ENCODE measurements around the gene PSMB7.

PSMB7 gene

DNA sequence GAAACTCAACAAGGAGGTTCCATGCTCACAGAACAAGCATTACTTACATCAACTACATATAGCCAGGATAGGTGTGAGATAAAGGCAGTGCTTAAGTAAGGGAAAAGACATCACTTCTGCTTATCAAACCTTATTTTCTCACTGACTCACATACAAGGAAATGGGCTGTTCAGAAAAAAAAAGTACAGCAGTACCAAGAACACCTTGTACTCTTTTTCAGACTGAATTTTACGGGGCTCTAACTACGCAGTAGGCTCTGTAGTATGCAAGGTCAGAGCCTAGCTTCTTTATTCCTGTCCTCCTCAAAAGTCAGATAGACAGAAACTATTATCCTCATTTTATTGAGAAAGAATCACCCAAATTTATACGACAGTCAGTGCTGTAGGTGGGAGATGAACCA, 5.8 kb downstream of the PSMB7 start:
- Mint-ChIP-seq H3K9me3 (no peaks in the 10 kb centered on the region), H3K36me3 (ENCODE audit: low read depth) (peaks cover 68% of the 10 kb centered on the region), H3K4me1 (peaks cover 44% of the 10 kb centered on the region), H3K27ac (no peak overlapping the region), H3K27me3 (no peaks in the 10 kb centered on the region), H3K4me3 (no peak overlapping the region)
- DNase-seq (no peak), ATAC-seq (no peak)

DNA sequence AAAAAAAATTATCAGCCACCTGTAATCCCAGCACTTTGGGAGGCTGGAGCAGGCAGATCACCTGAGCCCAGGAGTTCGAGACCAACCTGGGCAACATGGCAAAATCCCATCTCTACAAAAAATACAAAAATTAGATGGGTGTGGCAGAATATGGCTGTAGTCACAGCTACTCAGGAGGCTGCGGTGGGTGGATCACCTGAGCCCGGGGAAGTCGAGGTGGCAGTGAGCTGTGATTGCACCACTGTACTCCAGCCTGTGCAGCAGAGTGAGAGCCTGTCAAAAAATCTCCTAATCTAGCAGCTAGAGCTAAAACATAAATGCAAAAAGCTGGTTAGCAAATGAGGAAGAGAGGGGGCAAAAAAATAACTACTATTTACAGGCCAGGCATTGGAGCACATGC, 12.0 kb downstream of the PSMB7 start:
- peaks cover 45% of the 10 kb centered on the region for H3K36me3 Mint-ChIP-seq (ENCODE audit: low read depth)
- H3K4me1 Mint-ChIP-seq: peaks cover 5% of the 10 kb centered on the region
- no peak overlapping the region for H3K27ac Mint-ChIP-seq
- no peaks in the 10 kb centered on the region for H3K9me3 Mint-ChIP-seq
- ATAC-seq: no peak
- H3K4me3 Mint-ChIP-seq: no peak overlapping the region
- no peaks in the 10 kb centered on the region for H3K27me3 Mint-ChIP-seq
- DNase-seq: no peak

DNA sequence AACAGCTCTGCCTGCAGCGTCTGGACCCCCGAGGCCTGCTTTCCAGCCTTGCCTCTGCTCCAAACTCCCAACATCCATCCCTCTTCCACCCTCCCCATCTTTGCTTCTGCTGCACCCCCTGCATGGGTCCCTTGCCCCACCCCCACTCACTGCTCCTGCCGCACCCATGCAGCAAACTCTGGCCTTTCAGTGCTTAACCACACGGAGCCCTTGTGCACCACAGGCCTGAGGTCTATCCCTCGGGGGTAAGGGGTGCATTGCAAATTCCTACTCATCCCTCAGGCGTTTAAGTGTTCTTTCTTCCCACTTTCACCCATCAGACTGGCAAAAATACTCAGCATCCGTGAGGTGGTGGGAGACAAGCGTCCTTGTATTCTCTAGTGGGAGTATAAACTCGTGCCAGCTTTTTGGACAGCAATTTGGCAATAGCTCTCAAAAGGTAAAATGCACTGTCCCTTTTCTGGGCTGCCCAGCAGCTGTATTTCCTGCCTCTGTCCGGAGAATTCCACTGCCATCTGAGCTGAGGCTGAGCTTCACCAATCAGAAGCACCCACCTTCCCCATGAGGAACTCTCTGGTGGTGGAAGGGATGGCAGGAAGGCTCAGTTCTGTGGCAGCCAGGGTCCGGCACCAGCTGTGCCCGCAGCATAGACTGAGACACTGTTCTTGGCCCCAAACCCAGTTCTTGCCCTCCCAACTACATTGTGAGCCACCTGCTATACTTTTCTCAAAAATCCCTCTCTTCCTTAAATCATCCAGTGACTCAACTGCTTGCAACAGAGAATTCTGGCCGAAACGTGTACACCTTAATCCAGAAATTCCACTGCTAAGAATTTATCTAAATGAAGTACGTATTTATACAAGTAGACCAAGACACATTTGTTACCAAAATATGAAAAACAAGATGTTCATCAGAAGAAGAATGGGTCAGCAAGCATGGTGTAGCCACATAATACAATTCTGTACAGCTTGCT, 15.0 kb downstream of the PSMB7 start:
- no peaks in the 10 kb centered on the region for H3K9me3 Mint-ChIP-seq
- DNase-seq (no peak), ATAC-seq (no peak)
- peaks cover 36% of the 10 kb centered on the region for H3K36me3 Mint-ChIP-seq (ENCODE audit: low read depth)
- H3K27ac Mint-ChIP-seq: no peak overlapping the region
- H3K4me1 Mint-ChIP-seq: peaks cover 6% of the 10 kb centered on the region
- H3K4me3 Mint-ChIP-seq: no peak overlapping the region
- no peaks in the 10 kb centered on the region for H3K27me3 Mint-ChIP-seq

DNA sequence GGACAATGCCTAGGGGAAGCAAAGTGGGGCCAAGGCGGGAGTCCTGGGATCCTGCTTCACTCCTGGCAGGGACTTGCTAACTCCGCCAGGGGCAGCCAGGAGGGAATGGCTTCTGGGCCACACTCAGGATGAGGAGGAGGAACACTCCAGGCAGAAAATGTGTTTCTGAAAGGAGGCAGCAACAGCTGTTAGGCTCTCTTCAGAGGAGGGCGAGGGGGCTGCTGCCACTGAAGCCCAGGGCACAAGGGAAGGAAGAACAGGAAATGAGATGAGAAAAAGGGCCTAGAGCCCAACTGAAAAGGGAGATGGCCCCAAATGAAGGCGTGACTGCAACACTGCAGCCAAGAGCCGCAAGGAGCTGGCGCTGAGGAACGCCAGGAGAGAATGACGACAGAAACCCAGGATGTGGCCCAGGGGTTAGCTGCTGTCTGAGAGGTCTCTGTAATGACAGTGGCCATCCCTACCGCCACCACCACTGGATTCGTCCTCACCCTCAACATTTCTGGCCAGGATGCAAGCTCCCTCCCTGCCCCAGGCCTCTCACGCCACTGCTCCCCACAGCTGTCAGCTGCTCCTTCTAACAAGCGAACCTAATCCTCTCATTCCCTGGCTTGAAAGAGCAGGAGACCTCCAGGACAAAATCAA, 15.8 kb downstream of the PSMB7 start:
- DNase-seq (no peak), ATAC-seq (no peak)
- H3K9me3 Mint-ChIP-seq: no peaks in the 10 kb centered on the region
- H3K27me3 Mint-ChIP-seq: no peaks in the 10 kb centered on the region
- peaks cover 35% of the 10 kb centered on the region for H3K36me3 Mint-ChIP-seq (ENCODE audit: low read depth)
- no peak overlapping the region for H3K4me3 Mint-ChIP-seq
- peaks cover 13% of the 10 kb centered on the region for H3K4me1 Mint-ChIP-seq
- H3K27ac Mint-ChIP-seq: no peak overlapping the region

DNA sequence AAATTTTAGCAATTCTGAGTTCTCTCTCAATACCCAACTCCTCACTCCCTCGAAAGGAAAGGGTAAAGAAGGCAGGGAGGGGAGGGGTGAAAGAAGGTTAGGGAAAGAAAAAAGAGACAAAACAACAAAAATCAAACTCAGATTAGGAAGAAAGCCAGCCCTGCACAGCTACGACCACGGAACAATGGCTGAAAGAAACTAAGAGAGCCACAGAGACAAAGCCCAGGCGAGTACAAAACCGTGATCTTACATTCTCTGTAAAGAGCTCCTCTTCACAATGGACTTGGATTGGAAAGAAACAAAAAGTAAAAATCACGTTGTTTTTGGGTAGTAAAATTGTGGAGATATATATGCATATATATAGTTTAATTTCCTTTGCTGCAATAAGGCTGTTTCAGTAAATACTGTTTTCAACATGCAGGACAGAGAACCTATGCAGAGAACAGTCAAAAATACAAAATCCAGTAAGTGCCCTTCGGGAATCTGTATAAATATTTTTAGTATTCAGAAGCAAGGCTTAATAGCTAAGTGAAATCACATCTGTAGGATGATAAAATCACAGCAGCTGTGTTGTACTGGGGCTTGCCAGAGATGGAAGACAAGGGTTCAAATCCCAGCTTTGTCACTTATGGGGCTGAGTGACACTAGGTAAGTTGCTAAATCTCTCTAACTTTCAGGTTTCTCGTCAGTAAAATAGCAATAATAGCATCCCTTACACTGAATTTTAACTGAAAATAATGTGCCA, 16.9 kb downstream of the PSMB7 start:
- Mint-ChIP-seq H3K9me3 (no peaks in the 10 kb centered on the region), H3K27ac (no peak overlapping the region), H3K36me3 (ENCODE audit: low read depth) (peaks cover 28% of the 10 kb centered on the region), H3K4me1 (peaks cover 24% of the 10 kb centered on the region), H3K27me3 (no peaks in the 10 kb centered on the region), H3K4me3 (no peak overlapping the region)
- ATAC-seq (no peak), DNase-seq (no peak)

DNA sequence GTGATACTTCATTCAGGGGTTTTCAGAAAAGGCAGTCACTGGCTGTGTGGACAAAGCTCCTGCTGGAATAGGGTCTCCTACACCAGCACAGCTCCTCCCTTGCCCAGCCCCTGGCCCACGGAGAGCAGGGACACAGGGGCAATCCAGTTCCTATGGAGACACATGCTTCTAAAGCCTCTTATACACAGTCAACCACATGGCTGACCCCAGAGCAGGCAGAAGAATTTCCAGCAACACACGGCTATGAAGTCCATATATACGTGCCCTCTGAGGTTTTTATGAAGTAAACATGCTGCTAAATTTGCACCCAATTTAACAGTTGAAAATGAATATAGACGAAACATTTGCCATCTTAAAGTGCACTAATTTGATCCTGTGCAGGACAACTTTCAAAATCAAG, 19.4 kb downstream of the PSMB7 start:
- peaks cover 18% of the 10 kb centered on the region for H3K36me3 Mint-ChIP-seq (ENCODE audit: low read depth)
- H3K9me3 Mint-ChIP-seq: no peaks in the 10 kb centered on the region

DNA sequence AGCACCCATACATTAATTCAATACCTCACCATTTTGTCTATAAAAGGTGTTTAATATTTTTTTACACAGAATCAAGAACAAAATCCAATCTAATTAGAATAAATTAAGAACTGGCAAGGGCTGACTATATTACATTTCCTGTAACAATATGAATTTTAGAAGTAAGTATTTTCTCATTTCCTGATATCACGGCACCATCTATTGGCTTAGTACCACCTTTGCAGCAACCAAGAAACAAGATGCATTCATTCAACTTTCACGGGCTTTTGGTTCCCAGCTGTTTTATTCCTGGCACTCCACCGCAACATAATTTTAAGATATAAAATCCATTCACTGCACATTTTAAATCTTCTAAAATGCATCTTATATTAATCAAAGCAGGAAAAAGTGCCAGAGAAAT, 20.6 kb downstream of the PSMB7 start:
- peaks cover 46% of the 10 kb centered on the region for H3K4me1 Mint-ChIP-seq
- peaks cover 18% of the 10 kb centered on the region for H3K36me3 Mint-ChIP-seq (ENCODE audit: low read depth)
- H3K9me3 Mint-ChIP-seq: no peaks in the 10 kb centered on the region
- H3K27ac Mint-ChIP-seq: peak overlapping the region; percentile 40
- no peak overlapping the region for H3K4me3 Mint-ChIP-seq
- no peaks in the 10 kb centered on the region for H3K27me3 Mint-ChIP-seq
- ATAC-seq (no peak), DNase-seq (no peak)

More for the DNA sequence above, 19.4 kb downstream of the PSMB7 start:
- Mint-ChIP-seq H3K27ac (no peak overlapping the region), H3K27me3 (no peaks in the 10 kb centered on the region), H3K4me3 (no peak overlapping the region), H3K4me1 (peaks cover 40% of the 10 kb centered on the region)
- ATAC-seq (no peak), DNase-seq (no peak)

DNA sequence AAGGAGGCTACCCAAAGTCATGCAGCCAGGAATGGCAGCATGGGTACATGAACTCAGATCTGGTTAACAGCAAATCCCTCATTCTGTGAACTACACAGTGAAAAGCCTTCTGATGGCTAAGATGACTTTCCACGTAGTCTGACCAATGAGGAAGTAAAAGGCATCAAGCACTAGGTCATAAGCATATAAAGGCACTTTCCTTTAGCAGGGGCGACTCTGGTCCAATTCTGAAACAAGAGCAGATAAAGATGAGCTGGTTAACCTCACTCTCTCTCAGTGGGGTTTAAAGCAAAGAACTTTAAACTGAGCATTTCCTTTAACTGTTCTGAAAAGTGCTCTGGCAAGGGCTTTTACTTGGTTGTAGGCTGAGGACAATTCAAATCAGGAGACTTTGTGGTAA, 21.1 kb downstream of the PSMB7 start:
- Mint-ChIP-seq H3K4me1 (peaks cover 51% of the 10 kb centered on the region), H3K9me3 (no peaks in the 10 kb centered on the region), H3K4me3 (no peak overlapping the region), H3K36me3 (ENCODE audit: low read depth) (peaks cover 18% of the 10 kb centered on the region), H3K27ac (peak overlapping the region; percentile 40), H3K27me3 (no peaks in the 10 kb centered on the region)
- ATAC-seq (peak; percentile 62), DNase-seq (no peak)

DNA sequence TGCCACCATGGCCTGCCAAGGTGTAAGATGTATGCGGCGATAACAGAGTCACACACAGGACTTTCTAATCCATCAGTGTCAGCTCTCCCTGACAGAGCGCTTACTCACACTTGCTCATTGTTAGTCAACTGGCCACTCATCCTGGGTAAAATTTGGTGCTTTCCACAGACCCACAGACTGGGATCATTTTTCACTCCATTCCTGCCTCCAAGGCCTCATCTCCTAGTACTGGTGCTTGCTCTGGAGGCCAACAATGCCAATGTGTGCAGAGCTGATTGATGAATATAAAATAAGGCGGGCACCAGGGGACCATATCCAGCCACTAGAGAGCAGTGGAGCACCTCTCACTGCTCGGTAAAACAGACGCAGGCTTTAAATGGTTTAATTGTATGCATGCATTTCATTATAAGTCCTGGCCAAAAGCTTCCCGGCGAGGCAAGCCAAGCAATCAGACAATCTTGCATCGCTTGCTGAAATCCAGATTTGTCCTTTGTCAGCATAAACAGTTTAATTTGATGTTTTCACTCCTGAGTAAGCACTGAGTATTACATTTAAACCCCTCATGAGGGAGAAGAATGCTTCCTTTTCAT, 22.3 kb downstream of the PSMB7 start:
- H3K36me3 Mint-ChIP-seq (ENCODE audit: low read depth): peaks cover 18% of the 10 kb centered on the region
- no peak overlapping the region for H3K4me3 Mint-ChIP-seq
- H3K27ac Mint-ChIP-seq: peak overlapping the region; percentile 10
- peak; percentile 62 for ATAC-seq
- peaks cover 58% of the 10 kb centered on the region for H3K4me1 Mint-ChIP-seq
- no peak for DNase-seq
- no peaks in the 10 kb centered on the region for H3K27me3 Mint-ChIP-seq
- no peaks in the 10 kb centered on the region for H3K9me3 Mint-ChIP-seq

DNA sequence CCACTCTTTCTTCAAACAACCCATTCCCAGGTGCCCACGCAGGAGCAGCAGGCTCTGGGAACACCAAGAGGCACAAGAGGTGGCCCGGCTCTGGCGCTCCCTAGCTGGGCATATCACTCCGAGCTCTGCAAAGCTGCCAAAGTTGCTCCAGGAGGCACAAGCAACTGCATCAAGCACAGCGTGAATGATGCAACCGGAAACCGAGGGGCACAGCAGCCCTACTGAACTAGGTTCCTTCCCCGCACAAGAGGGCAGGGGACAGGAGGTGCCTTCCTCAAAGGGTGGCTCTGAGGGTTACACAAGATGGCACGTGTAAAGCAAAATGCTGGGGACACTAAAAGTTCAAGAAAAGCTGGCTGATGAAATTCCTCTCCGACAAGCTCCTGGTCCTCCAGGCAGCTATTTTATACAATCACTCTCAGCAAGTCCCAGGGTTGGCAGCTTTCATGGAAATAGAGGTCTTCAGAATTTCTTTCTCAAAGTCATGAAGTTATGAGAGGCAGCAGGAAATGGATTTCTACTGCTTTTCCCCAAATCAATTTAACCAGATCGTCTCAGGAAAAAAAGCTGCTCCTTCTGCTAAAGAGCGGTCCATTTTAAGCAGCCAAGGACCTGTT, 22.9 kb downstream of the PSMB7 start:
- Mint-ChIP-seq H3K27me3 (no peaks in the 10 kb centered on the region), H3K4me3 (no peak overlapping the region), H3K9me3 (no peaks in the 10 kb centered on the region), H3K36me3 (ENCODE audit: low read depth) (peaks cover 18% of the 10 kb centered on the region), H3K27ac (peak overlapping the region; percentile 10), H3K4me1 (peaks cover 60% of the 10 kb centered on the region)
- DNase-seq (no peak), ATAC-seq (no peak)

DNA sequence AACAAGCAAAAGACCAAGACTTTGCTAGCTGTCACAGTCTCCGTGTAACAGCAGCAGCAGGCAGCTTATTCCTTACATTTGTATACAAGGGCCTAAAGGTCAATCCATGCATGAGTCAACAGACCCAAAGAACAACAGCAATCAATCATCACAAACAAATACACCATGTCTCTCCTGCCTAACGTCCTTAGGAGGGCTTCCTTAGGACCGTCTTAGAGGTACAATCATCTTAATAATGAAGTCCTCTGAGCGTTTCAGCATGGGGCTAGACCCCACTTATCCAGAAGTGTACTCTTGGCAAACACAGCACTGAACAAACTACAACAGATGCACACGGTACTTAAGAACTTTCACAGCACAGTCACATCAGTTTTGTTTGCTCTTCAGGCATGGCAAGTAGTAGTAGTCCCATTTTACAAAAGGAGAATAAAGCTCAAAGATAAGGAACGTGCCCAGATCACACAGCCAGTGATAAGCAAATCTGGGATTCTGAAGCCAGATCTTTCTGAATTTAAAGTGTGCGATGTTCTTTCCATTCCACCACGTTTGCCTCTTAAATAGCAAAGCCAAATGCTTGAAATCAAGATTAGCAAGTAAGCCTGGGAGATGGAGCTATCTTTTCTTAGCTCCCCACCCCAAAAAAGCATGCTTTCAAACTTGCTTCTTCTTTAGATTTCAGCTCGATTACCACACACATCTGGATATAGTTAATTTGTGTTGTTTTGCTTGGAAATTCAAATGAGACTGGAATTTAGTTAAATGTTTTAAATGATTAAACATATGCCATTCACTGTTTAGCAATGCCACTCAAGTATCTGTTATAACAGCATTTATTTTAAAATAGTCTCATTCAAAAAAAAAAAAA, 24.2 kb downstream of the PSMB7 start:
- ATAC-seq: no peak
- no peak overlapping the region for H3K4me3 Mint-ChIP-seq
- no peaks in the 10 kb centered on the region for H3K27me3 Mint-ChIP-seq
- peaks cover 60% of the 10 kb centered on the region for H3K4me1 Mint-ChIP-seq
- no peaks in the 10 kb centered on the region for H3K9me3 Mint-ChIP-seq
- no peak for DNase-seq
- H3K36me3 Mint-ChIP-seq (ENCODE audit: low read depth): peaks cover 14% of the 10 kb centered on the region
- H3K27ac Mint-ChIP-seq: no peak overlapping the region

DNA sequence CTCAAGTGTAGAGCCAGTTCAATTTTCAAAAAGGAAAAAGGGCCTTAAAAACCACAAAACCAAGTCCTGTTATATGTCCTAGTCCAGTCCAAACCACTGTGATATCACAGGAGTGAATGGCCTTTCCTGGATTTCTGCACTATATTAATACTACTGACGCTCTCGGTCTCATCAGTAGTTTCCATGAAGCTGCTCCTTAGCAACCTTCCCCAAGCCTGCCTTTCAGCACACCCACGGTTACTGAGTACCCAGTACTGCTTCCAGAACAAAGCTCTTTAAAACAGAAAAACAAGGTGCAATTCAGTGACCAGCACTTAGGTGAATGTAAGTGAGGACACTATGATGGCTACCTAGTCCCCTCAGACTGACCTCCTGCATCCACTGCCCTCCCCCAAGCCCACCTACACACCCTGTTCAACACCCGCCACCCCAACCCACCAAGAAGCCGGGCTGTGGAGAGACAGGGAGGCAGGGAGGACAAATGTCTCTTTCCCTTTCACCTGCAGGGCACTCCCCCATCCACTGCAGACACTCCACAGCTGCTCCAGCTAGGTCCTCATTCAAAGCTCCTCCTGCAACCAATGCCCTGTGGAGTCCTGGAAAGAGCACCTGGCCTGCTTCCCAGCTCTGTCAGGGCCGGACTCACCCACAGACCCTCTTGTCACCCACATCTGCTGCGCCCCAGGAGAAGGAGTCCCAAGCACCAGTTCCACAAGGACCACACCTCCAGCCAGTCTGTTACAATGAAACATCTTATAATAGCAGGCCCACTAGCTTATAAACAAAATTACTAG, 25.9 kb downstream of the PSMB7 start:
- H3K27me3 Mint-ChIP-seq: no peaks in the 10 kb centered on the region
- ATAC-seq (no peak), DNase-seq (no peak)
- H3K4me3 Mint-ChIP-seq: no peak overlapping the region
- H3K4me1 Mint-ChIP-seq: peaks cover 49% of the 10 kb centered on the region
- H3K36me3 Mint-ChIP-seq (ENCODE audit: low read depth): peaks cover 14% of the 10 kb centered on the region
- H3K9me3 Mint-ChIP-seq: no peaks in the 10 kb centered on the region
- peak overlapping the region; percentile 29 for H3K27ac Mint-ChIP-seq
